Measurements from ENCODE around the gene MFGE8. TPM values are rescaled to one million over a fixed set of nuclear protein-coding genes. Genes with fewer than 3 reads are reported as not detected.
A peak's percentile ranks its signal among the peaks of the same experiment; 100 is the strongest.

Gene MFGE8
- total RNA-seq (2014; rRNA removed; shearing (Covaris generic)) (334 and 355 TPM in 2 replicates), polyA plus RNA-seq (2016; fragmentation: Nextera tagmentation; extraction: Ambion mirVana) (411 and 437 TPM in 2 replicates)

GRCh38 chr15:88913017-88913849, at the start of gene MFGE8:
Gene MFGE8, minus strand, starts transcription at chr15:88913379. Its CDS starts 60 bp downstream, at chr15:88913319.
- H3K4me2 ChIP-seq (ENCODE audit: unreplicated experiment), result peak within 1 kb of the TSS; percentile 95
- H3K4me1 ChIP-seq (ENCODE audit: insufficient read depth), result peaks cover 19% of the 10 kb centered on the region
- peak within 1 kb of the TSS; percentile 84 for H2AFZ ChIP-seq
- H3K27ac ChIP-seq, result peak within 1 kb of the TSS; percentile 62
- H3F3A ChIP-seq (ENCODE audit: insufficient read depth), result peaks cover 3% of the 10 kb centered on the region; the same call in 1 of the 2 replicates
- no peaks in the 10 kb centered on the region for H4K20me1 ChIP-seq (ENCODE audit: insufficient read depth)
- H3K9me2 ChIP-seq (ENCODE audit: insufficient read depth), result no peaks in the 10 kb centered on the region
- peak within 1 kb of the TSS; percentile 90 for H3K9ac ChIP-seq
- 2% methylated on average over 50 to 66 of the region's 67 CpGs for WGBS, 2 experiments (ENCODE audit: low coverage in 1 of 2, low lambda C conversion rate in 2 of 2, missing lambda C conversion rate in 2 of 2)
- no peaks in the 10 kb centered on the region for H3K9me3 ChIP-seq (ENCODE audit: low read depth)
- TF ChIP-seq EZH2 (IDR thresholded peaks at IDR 0.05; ENCODE audit: insufficient read depth, poor library complexity, severe bottlenecking), result no peak
- no peak for TF ChIP-seq EZH2phosphoT487 (IDR thresholded peaks at IDR 0.05; ENCODE audit: insufficient read depth, low read depth)
- H3K36me3 ChIP-seq (ENCODE audit: low read depth), result peaks cover 4% of the 10 kb centered on the region; the same call in 1 of the 2 replicates
- peak; percentile 88 for DNase-seq
- peak within 1 kb of the TSS; percentile 91 for H3K4me3 ChIP-seq
- no peaks in the 10 kb centered on the region for H3K27me3 ChIP-seq (replicated peaks; ENCODE audit: insufficient read depth)
- in situ Hi-C loops (cut with MboI), result no loop called here
- peaks cover 19% of the 10 kb centered on the region for H3K79me2 ChIP-seq (ENCODE audit: insufficient read depth)

- Histone ChIP-seq H3K27ac (no peak overlapping the region), H3K9me2 (ENCODE audit: insufficient read depth) (no peaks in the 10 kb centered on the region), H3K4me2 (ENCODE audit: unreplicated experiment) (no peak overlapping the region), H3K4me3 (no peak overlapping the region), H3K4me1 (ENCODE audit: insufficient read depth) (no peaks in the 10 kb centered on the region), H3F3A (ENCODE audit: insufficient read depth) (no peaks in the 10 kb centered on the region), H2AFZ (no peak overlapping the region), H4K20me1 (ENCODE audit: insufficient read depth) (no peaks in the 10 kb centered on the region), H3K27me3 (replicated peaks; ENCODE audit: insufficient read depth) (peaks cover 6% of the 10 kb centered on the region; the same call in 1 of the 2 replicates), H3K9me3 (ENCODE audit: low read depth) (no peaks in the 10 kb centered on the region), H3K9ac (no peak overlapping the region), H3K79me2 (ENCODE audit: insufficient read depth) (no peaks in the 10 kb centered on the region), H3K36me3 (ENCODE audit: low read depth) (no peaks in the 10 kb centered on the region)
- DNase-seq, result no peak
- WGBS, 2 experiments (ENCODE audit: low coverage in 1 of 2, low lambda C conversion rate in 2 of 2, missing lambda C conversion rate in 2 of 2), result 46 to 63% methylated on average over 3 of the region's 3 CpGs
- in situ Hi-C loops (cut with MboI), result no loop called here
- TF ChIP-seq EZH2phosphoT487 (IDR thresholded peaks at IDR 0.05; ENCODE audit: insufficient read depth, low read depth) (no peak), EZH2 (IDR thresholded peaks at IDR 0.05; ENCODE audit: insufficient read depth, poor library complexity, severe bottlenecking) (no peak)
These were observed 46.3 kb upstream of the MFGE8 start for GRCh38 chr15:88959445-88959844.

GRCh38 chr15:88956906-88957305, 43.7 kb upstream of the MFGE8 start:
- H3K27ac ChIP-seq, result no peak overlapping the region
- H3K9ac ChIP-seq, result no peak overlapping the region
- H3K4me3 ChIP-seq, result no peak overlapping the region
- H3K36me3 ChIP-seq (ENCODE audit: low read depth), result no peaks in the 10 kb centered on the region
- no peak overlapping the region for H2AFZ ChIP-seq
- DNase-seq, result peak; percentile 11
- no peaks in the 10 kb centered on the region for H3K4me1 ChIP-seq (ENCODE audit: insufficient read depth)
- H4K20me1 ChIP-seq (ENCODE audit: insufficient read depth), result no peaks in the 10 kb centered on the region
- TF ChIP-seq EZH2 (IDR thresholded peaks at IDR 0.05; ENCODE audit: insufficient read depth, poor library complexity, severe bottlenecking), result no peak
- no peak for TF ChIP-seq EZH2phosphoT487 (IDR thresholded peaks at IDR 0.05; ENCODE audit: insufficient read depth, low read depth)
- H3K79me2 ChIP-seq (ENCODE audit: insufficient read depth), result no peaks in the 10 kb centered on the region
- H3K9me2 ChIP-seq (ENCODE audit: insufficient read depth), result no peaks in the 10 kb centered on the region
- no peak overlapping the region for H3K4me2 ChIP-seq (ENCODE audit: unreplicated experiment)
- H3K9me3 ChIP-seq (ENCODE audit: low read depth), result no peaks in the 10 kb centered on the region
- in situ Hi-C loops (cut with MboI), result no loop called here
- WGBS, 2 experiments (ENCODE audit: low coverage in 1 of 2, low lambda C conversion rate in 2 of 2, missing lambda C conversion rate in 2 of 2), result 42 to 52% methylated on average over 1 of the region's 1 CpG
- H3F3A ChIP-seq (ENCODE audit: insufficient read depth), result no peaks in the 10 kb centered on the region
- peaks cover 6% of the 10 kb centered on the region; the same call in 1 of the 2 replicates for H3K27me3 ChIP-seq (replicated peaks; ENCODE audit: insufficient read depth)

- Histone ChIP-seq H3K9me3 (ENCODE audit: low read depth) (no peaks in the 10 kb centered on the region), H3K27ac (no peak overlapping the region)
- 54 to 58% methylated on average over 7 of the region's 7 CpGs for WGBS, 2 experiments (ENCODE audit: low coverage in 1 of 2, low lambda C conversion rate in 2 of 2, missing lambda C conversion rate in 2 of 2)
These were observed 43.1 kb upstream of the MFGE8 start for GRCh38 chr15:88956263-88956662.

More at GRCh38 chr15:88956263-88956662, 43.1 kb upstream of the MFGE8 start:
- no peaks in the 10 kb centered on the region for H3K9me2 ChIP-seq (ENCODE audit: insufficient read depth)
- no peak for TF ChIP-seq EZH2phosphoT487 (IDR thresholded peaks at IDR 0.05; ENCODE audit: insufficient read depth, low read depth)
- TF ChIP-seq EZH2 (IDR thresholded peaks at IDR 0.05; ENCODE audit: insufficient read depth, poor library complexity, severe bottlenecking), result no peak
- no peak for DNase-seq
- no peaks in the 10 kb centered on the region for H3K36me3 ChIP-seq (ENCODE audit: low read depth)
- H3K9ac ChIP-seq, result no peak overlapping the region
- no peak overlapping the region for H3K4me2 ChIP-seq (ENCODE audit: unreplicated experiment)
- in situ Hi-C loops (cut with MboI), result no loop called here
- H3K79me2 ChIP-seq (ENCODE audit: insufficient read depth), result no peaks in the 10 kb centered on the region
- no peak overlapping the region for H3K4me3 ChIP-seq
- H4K20me1 ChIP-seq (ENCODE audit: insufficient read depth), result no peaks in the 10 kb centered on the region
- no peaks in the 10 kb centered on the region for H3K4me1 ChIP-seq (ENCODE audit: insufficient read depth)
- no peak overlapping the region for H2AFZ ChIP-seq
- H3F3A ChIP-seq (ENCODE audit: insufficient read depth), result no peaks in the 10 kb centered on the region
- peaks cover 6% of the 10 kb centered on the region; the same call in 1 of the 2 replicates for H3K27me3 ChIP-seq (replicated peaks; ENCODE audit: insufficient read depth)

Data from GM23248 (cell line).